HL-60 (cell line): Measurements from ENCODE around the gene UBE2K.

Experiments used
- DNase-seq, 2 experiments: peaks; one replicate each; pipeline ENCODE4 v3.0.0-alpha.2; 2010 to 2020; ENCODE audit warnings: low read depth in 1 of 2, low spot score in 1 of 2
- H3K27ac ChIP-seq: fragments of 250-450 bp; sonication (Bioruptor Pico); replicated peaks from 2 replicates; pipeline ENCODE4 v1.5.1; 2020; ENCODE audit warnings: mild to moderate bottlenecking, moderate library complexity
- H3K27me3 ChIP-seq: fragments of 250-450 bp; sonication (Bioruptor Pico); 2 replicates; pipeline ENCODE4 v1.5.1; 2021; ENCODE audit warnings: mild to moderate bottlenecking, moderate library complexity; ENCODE audit not compliant: insufficient read depth, poor library complexity, severe bottlenecking
- H3K4me3 ChIP-seq: replicated peaks from 2 replicates; pipeline ENCODE4 v1.5.1; 2011; ENCODE audit warnings: mild to moderate bottlenecking, control low read depth, low read length; ENCODE audit not compliant: insufficient read depth
- CTCF ChIP-seq: IDR thresholded peaks from one replicate; pipeline ENCODE4 v1.5.1; 2011; ENCODE audit warnings: low read length, control low read depth, inconsistent platforms; ENCODE audit not compliant: insufficient read depth
- GABPA ChIP-seq: IDR thresholded peaks from 2 replicates; pipeline ENCODE4 v1.6.1; 2012; ENCODE audit warnings: low read depth
- POLR2AphosphoS5 ChIP-seq: IDR thresholded peaks from 2 replicates; pipeline ENCODE4 v1.6.1; 2012; ENCODE audit warnings: low read depth
- REST ChIP-seq: IDR thresholded peaks from 2 replicates; pipeline ENCODE4 v1.6.1; 2012; ENCODE audit warnings: low read depth; ENCODE audit not compliant: insufficient replicate concordance
- SPI1 ChIP-seq: IDR thresholded peaks from 2 replicates; pipeline ENCODE4 v1.6.1; 2012; ENCODE audit warnings: low read depth, mild to moderate bottlenecking, borderline replicate concordance

UBE2K gene

GRCh38 chr4:39741401-39741800 is 43.5 kb downstream of the UBE2K start:
- Histone ChIP-seq H3K27ac (no peak overlapping the region), H3K4me3 (no peak overlapping the region), H3K27me3 (no peaks in the 10 kb centered on the region)
- TF ChIP-seq REST, result no peak
- TF ChIP-seq CTCF, result no peak
- no peak for TF ChIP-seq GABPA
- TF ChIP-seq SPI1, result no peak
- no peak for TF ChIP-seq POLR2AphosphoS5
- DNase-seq, result peak in 1 of 2 experiments; percentile 8

GRCh38 chr4:39745920-39746319 is 48.0 kb downstream of the UBE2K start:
- H3K27me3 ChIP-seq, result no peaks in the 10 kb centered on the region
- no peak overlapping the region for H3K4me3 ChIP-seq
- DNase-seq, result no peak
- no peak overlapping the region for H3K27ac ChIP-seq
- TF ChIP-seq CTCF (no peak), GABPA (no peak), POLR2AphosphoS5 (no peak), SPI1 (no peak), REST (no peak)

- TF ChIP-seq POLR2AphosphoS5 (no peak), CTCF (no peak), SPI1 (no peak), REST (no peak), GABPA (no peak)
- H3K4me3 ChIP-seq, result no peak overlapping the region
- DNase-seq, result no peak
- no peaks in the 10 kb centered on the region for H3K27me3 ChIP-seq
- H3K27ac ChIP-seq, result no peak overlapping the region
Measured at GRCh38 chr4:39750216-39750615, 52.3 kb downstream of the UBE2K start.
